ENCODE measurements around the gene FBN2.

Gene FBN2

GRCh38 chr5:128536254-128537220 is 1.5 kb downstream of the FBN2 start:
- no peak for DNase-seq (ENCODE audit: extremely low spot score)
- ChIA-PET CTCF (no interaction called here), POLR2A (no interaction called here)
- no peak for TF ChIP-seq CTCF (IDR thresholded peaks at IDR 0.05; ENCODE audit: control extremely low read depth, extremely low read depth, low read depth, missing control alignments)

- CTCF ChIA-PET, result no interaction called here
- no peak for TF ChIP-seq CTCF (IDR thresholded peaks at IDR 0.05; ENCODE audit: control extremely low read depth, extremely low read depth, low read depth, missing control alignments)
- no peak for DNase-seq (ENCODE audit: extremely low spot score)
- POLR2A ChIA-PET, result no interaction called here
Observed at GRCh38 chr5:128535251-128535650, 2.8 kb downstream of the FBN2 start.

GRCh38 chr5:128534726-128535125 is 3.3 kb downstream of the FBN2 start:
- DNase-seq (ENCODE audit: extremely low spot score), result no peak
- no peak for TF ChIP-seq CTCF (IDR thresholded peaks at IDR 0.05; ENCODE audit: control extremely low read depth, extremely low read depth, low read depth, missing control alignments)
- CTCF ChIA-PET, result no interaction called here
- POLR2A ChIA-PET, result no interaction called here

- no peak for TF ChIP-seq CTCF (IDR thresholded peaks at IDR 0.05; ENCODE audit: control extremely low read depth, extremely low read depth, low read depth, missing control alignments)
- no peak for DNase-seq (ENCODE audit: extremely low spot score)
- ChIA-PET CTCF (no interaction called here), POLR2A (no interaction called here)
Observed at GRCh38 chr5:128532776-128533175, 5.3 kb downstream of the FBN2 start.

- no peak for TF ChIP-seq CTCF (IDR thresholded peaks at IDR 0.05; ENCODE audit: control extremely low read depth, extremely low read depth, low read depth, missing control alignments)
- CTCF ChIA-PET, result no interaction called here
- POLR2A ChIA-PET, result no interaction called here
- no peak for DNase-seq (ENCODE audit: extremely low spot score)
Observed at GRCh38 chr5:128532127-128532526, 5.9 kb downstream of the FBN2 start.

GRCh38 chr5:128528637-128529255 is 9.3 kb downstream of the FBN2 start:
- ChIA-PET CTCF (interaction anchor here (1.0 to 1.5 kb wide), 2 partner anchors 15 to 146 kb away, joined by 3 to 4 read pairs; no protein-coding TSS in a partner anchor), POLR2A (no interaction called here)
- no peak for TF ChIP-seq CTCF (IDR thresholded peaks at IDR 0.05; ENCODE audit: control extremely low read depth, extremely low read depth, low read depth, missing control alignments)
- DNase-seq (ENCODE audit: extremely low spot score), result no peak

All from GM10248 (cell line).